Endothelial cell of umbilical vein (primary cell): ENCODE results near the gene DNAAF2. TPM values are rescaled to one million over a fixed set of nuclear protein-coding genes. Genes with fewer than 3 reads are reported as not detected.

Experiments
- BruUV-seq: library from RNA; stranded (reverse); fragments of 400-500 nt; replicated peaks from 2 replicates; lab custom pipeline; 2021; lab: Mats Ljungman, UMichigan
- CTCF ChIA-PET: fragments of 300-600, 350-600 bp; sonication (Branson Sonifier 250); formaldehyde crosslinking; loops from one replicate; lab custom pipeline; 2021; ENCODE audit warnings: antibody characterized with exemption, inconsistent platforms; lab: Charles Lee
- POLR2A ChIA-PET: fragments of 300-600, 350-600 bp; sonication (Branson Sonifier 250); formaldehyde crosslinking; loops from one replicate; lab custom pipeline; 2021; ENCODE audit warnings: antibody characterized with exemption, inconsistent platforms; lab: Charles Lee
- DNase-seq: peaks from one replicate; pipeline ENCODE4 v3.0.0-alpha.2; 2011; ENCODE audit warnings: low read depth, low spot score
- FAIRE-seq: peaks from 2 replicates; lab custom pipeline; 2011; peaks lifted over from hg19 to GRCh38; lab: Jason Lieb, UNC
- H2AFZ ChIP-seq: 2 replicates; pipeline ENCODE4 v1.6.0; 2012; ENCODE audit warnings: low read depth, low read length, control low read depth, inconsistent platforms
- H3K27ac ChIP-seq: 2 replicates; pipeline ENCODE4 v1.5.1; 2011; ENCODE audit warnings: low read depth, mild to moderate bottlenecking, control low read depth, low read length, moderate library complexity; ENCODE audit not compliant: insufficient read depth
- H3K27me3 ChIP-seq, 2 experiments: 2 replicates each; pipeline versions ENCODE4 v1.6.0 to v1.6.1; 2011; ENCODE audit warnings: low read length in 2 of 2, mixed read lengths in 1 of 2; ENCODE audit not compliant: control insufficient read depth in 2 of 2, insufficient read depth in 2 of 2
- H3K36me3 ChIP-seq, 2 experiments: 2 replicates in 1 of 2; 3 replicates in 1 of 2; pipeline ENCODE4 v1.5.1; 2011; ENCODE audit warnings: low read length in 2 of 2, mild to moderate bottlenecking in 1 of 2, moderate library complexity in 1 of 2; ENCODE audit not compliant: control insufficient read depth in 2 of 2, insufficient read depth in 2 of 2; ENCODE audit errors: extremely low read depth in 1 of 2
- H3K4me1 ChIP-seq: 3 replicates; pipeline ENCODE4 v1.5.1; 2011; ENCODE audit warnings: mild to moderate bottlenecking, low read length; ENCODE audit not compliant: control insufficient read depth, insufficient read depth; ENCODE audit errors: extremely low read depth
- H3K4me2 ChIP-seq: 2 replicates; pipeline ENCODE4 v1.6.1; 2011; ENCODE audit warnings: low read length, control low read depth, mixed read lengths; ENCODE audit not compliant: insufficient read depth
- H3K4me3 ChIP-seq, 3 experiments: fragments of 200-600 bp in 1 of 3; sonication (generic), shearing (Covaris generic) in 1 of 3; replicated peaks in 1 of 3; 2 replicates each; pipeline ENCODE4 v1.5.1; 2011 to 2016; ENCODE audit warnings: control low read depth in 3 of 3, low read length in 3 of 3, mild to moderate bottlenecking in 2 of 3, inconsistent platforms in 1 of 3, low read depth in 1 of 3, moderate library complexity in 1 of 3; ENCODE audit not compliant: insufficient read depth in 1 of 3
- H3K79me2 ChIP-seq: 2 replicates; pipeline ENCODE4 v1.6.0; 2012; ENCODE audit warnings: low read length, inconsistent platforms; ENCODE audit not compliant: control insufficient read depth, insufficient read depth
- H3K9ac ChIP-seq: replicated peaks from 2 replicates; pipeline ENCODE3; 2011; ENCODE audit warnings: low read length, control low read depth; ENCODE audit not compliant: insufficient read depth; ENCODE audit errors: extremely low read depth
- H3K9me1 ChIP-seq: replicated peaks from 3 replicates; pipeline ENCODE4 v1.6.0; 2011; ENCODE audit warnings: mild to moderate bottlenecking, low read length; ENCODE audit not compliant: control insufficient read depth, insufficient read depth; ENCODE audit errors: extremely low read depth
- H3K9me3 ChIP-seq: replicated peaks from 2 replicates; pipeline ENCODE4 v1.5.1; 2012; ENCODE audit warnings: low read length, inconsistent platforms; ENCODE audit not compliant: control insufficient read depth, insufficient read depth
- H4K20me1 ChIP-seq: replicated peaks from 2 replicates; pipeline ENCODE3; 2011; ENCODE audit warnings: mild to moderate bottlenecking, low read length; ENCODE audit not compliant: control insufficient read depth, insufficient read depth; ENCODE audit errors: extremely low read depth
- CTCF ChIP-seq, 2 donors: IDR thresholded peaks; 1 replicate in 1 of 2; 2 replicates in 1 of 2; pipeline ENCODE4 v1.5.1; 2011; ENCODE audit warnings: low read length in 2 of 2, mild to moderate bottlenecking in 2 of 2, moderate library complexity in 2 of 2, control low read depth in 1 of 2, inconsistent platforms in 1 of 2, low read depth in 1 of 2; ENCODE audit not compliant: insufficient read depth in 1 of 2; ENCODE audit errors: extremely low read depth in 1 of 2
- EZH2 ChIP-seq: IDR thresholded peaks from 2 replicates; pipeline ENCODE4 v1.6.1; 2012; ENCODE audit warnings: borderline replicate concordance, low read depth, mild to moderate bottlenecking, moderate library complexity, low read length, inconsistent platforms; ENCODE audit not compliant: severe bottlenecking
- FOS ChIP-seq: IDR thresholded peaks from 2 replicates; pipeline ENCODE4 v1.6.1; 2011; ENCODE audit warnings: mild to moderate bottlenecking, low read length, moderate library complexity, borderline replicate concordance; ENCODE audit not compliant: insufficient read depth
- GATA2 ChIP-seq: IDR thresholded peaks from 2 replicates; pipeline ENCODE4 v1.7.0; 2011; ENCODE audit warnings: low read depth, mild to moderate bottlenecking, moderate library complexity, mixed read lengths, low read length; ENCODE audit not compliant: insufficient read length, insufficient read depth
- JUN ChIP-seq: IDR thresholded peaks from 2 replicates; pipeline ENCODE4 v1.6.1; 2011; ENCODE audit warnings: borderline replicate concordance, low read depth; ENCODE audit not compliant: insufficient read length, insufficient read depth
- MAX ChIP-seq: IDR thresholded peaks from 2 replicates; pipeline ENCODE4 v1.6.1; 2011; ENCODE audit not compliant: insufficient read depth, insufficient read length
- MYC ChIP-seq: IDR thresholded peaks from one replicate; pipeline ENCODE4 v1.6.1; 2011; ENCODE audit warnings: mild to moderate bottlenecking, low read depth, low read length
- POLR2A ChIP-seq: IDR thresholded peaks from 2 replicates; pipeline ENCODE4 v1.6.1; 2012; ENCODE audit warnings: low read depth, mild to moderate bottlenecking, control low read depth, low read length
- POLR2AphosphoS5 ChIP-seq: IDR thresholded peaks from 2 replicates; pipeline ENCODE4 v1.6.1; 2012; ENCODE audit warnings: low read depth, mild to moderate bottlenecking, control low read depth, low read length, moderate library complexity; ENCODE audit not compliant: insufficient read depth
- dilution Hi-C: fragments of 300-500 bp; cut with MboI; formaldehyde crosslinking; loops from one replicate; pipeline ENCODE4 v1.15.0; 2019; ENCODE audit warnings: low sequenced_read_pairs; ENCODE audit not compliant: extremely low pct_ligation_motif_present
- intact Hi-C: fragments of 100-400 bp; cut with micrococcal nuclease; formaldehyde crosslinking; loops from one replicate; pipeline ENCODE4 v1.10.0; 2022
- polyA plus RNA-seq, 4 experiments: library from polyadenylated mRNA; depleted of rRNA in 3 of 4; stranded (reverse) in 3 of 4; unstranded in 1 of 4; fragments of >200 nt; gene quantifications; 2 replicates each; pipeline versions ENCODE4 v1.2.1 to v1.2.3, GENCODE V29; 2011 to 2012; ENCODE audit warnings: missing spikeins in 1 of 4
- total RNA-seq: library from RNA; stranded (reverse); gene quantifications from 2 replicates; pipeline ENCODE4 v1.2.3, GENCODE V29; 2021

DNAAF2 gene
- total and polyA plus RNA-seq, 2 donors (not counting 3 experiments of a cell fraction or from before 2014, with no cell fraction given), result 3.0 to 5.7 TPM

GRCh38 chr14:49593016-49593415 lies 42.0 kb downstream of the DNAAF2 start:
- ChIA-PET POLR2A (no interaction called here), CTCF (no interaction called here)
- H3K27ac ChIP-seq, result no peak overlapping the region
- H3K9ac ChIP-seq, result no peak overlapping the region
- no peaks in the 10 kb centered on the region for H3K36me3 ChIP-seq
- peak overlapping the region; percentile 2 for H3K4me2 ChIP-seq
- TF ChIP-seq MYC (no peak), EZH2 (no peak), JUN (peak; percentile 13), POLR2A (no peak), CTCF (IDR thresholded peaks at IDR 0.05; ENCODE audit: extremely low read depth in 1 of 2, insufficient read depth in 1 of 2, low read depth in 1 of 2, low read length in 2 of 2) (no peak), POLR2AphosphoS5 (no peak), MAX (no peak), GATA2 (no peak), FOS (peak; percentile 67)
- H3K27me3 ChIP-seq, result no peaks in the 10 kb centered on the region
- intact Hi-C loops, result no loop called here
- no peaks in the 10 kb centered on the region for H3K9me1 ChIP-seq
- peaks cover 7% of the 10 kb centered on the region for H3K4me1 ChIP-seq
- H4K20me1 ChIP-seq, result no peaks in the 10 kb centered on the region
- no peaks in the 10 kb centered on the region for H3K9me3 ChIP-seq
- no peaks in the 10 kb centered on the region for H3K79me2 ChIP-seq
- no TSS peak for BruUV-seq
- no peak overlapping the region for H2AFZ ChIP-seq
- DNase-seq, result peak; percentile 40
- FAIRE-seq, result no peak
- H3K4me3 ChIP-seq, result no peak overlapping the region
- dilution Hi-C loops, result no loop called here
